HG03571 (cell line): ENCODE data around the gene ADGRA1.

ENCODE experiments used
- ATAC-seq: cut with Tn5 transposase; IDR thresholded peaks from one replicate; pipeline ENCODE4 v1.9.1; 2021; ENCODE audit not compliant: unreplicated experiment

The ADGRA1 gene

DNA sequence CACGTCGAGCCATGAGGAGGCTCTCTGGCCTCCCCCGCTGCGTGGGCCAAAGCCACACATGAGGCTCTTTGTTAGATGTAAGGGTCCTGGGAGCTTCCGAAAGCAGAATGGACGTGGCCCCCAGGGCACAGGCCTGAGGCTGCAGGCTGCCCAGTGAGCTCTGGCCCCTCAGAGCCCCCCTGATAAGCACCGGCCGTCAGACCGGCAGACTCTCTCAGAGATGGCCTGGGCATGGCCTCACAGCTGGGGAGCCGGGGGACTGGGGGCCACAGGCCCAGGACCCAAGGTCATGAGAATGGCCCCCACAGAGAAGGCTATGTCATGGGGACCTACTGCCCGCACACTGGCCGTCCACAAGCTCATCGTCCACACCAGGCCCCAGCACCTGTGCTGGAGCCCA is 31.7 kb upstream of the ADGRA1 start:
- ATAC-seq: no peak

DNA sequence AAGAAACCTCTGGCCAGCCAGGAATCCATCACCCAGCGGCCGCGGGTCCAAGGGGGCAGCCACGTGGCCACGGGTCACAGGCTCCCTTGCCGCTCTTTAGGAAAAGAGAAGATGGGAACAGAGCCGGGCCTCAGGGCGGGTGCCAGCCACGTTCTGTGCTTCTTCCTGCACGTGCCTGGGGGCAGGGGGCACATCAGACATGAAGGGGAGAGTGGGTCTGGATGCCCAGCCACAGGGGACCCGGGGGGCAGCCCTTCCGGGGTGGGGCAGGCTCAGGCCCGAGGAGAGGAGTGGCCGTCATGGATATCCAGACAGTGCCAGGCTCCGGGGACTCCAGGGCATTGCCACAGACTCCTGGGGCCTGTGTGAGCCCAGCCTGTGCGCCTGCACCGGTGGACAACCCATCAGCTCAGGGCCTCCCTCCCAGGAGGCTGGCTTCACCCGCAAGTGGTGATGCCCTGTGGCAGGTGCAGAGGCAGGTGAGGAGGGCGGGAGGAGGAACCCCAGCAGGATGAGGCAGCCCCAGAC is 31.0 kb upstream of the ADGRA1 start:
- no peak for ATAC-seq

DNA sequence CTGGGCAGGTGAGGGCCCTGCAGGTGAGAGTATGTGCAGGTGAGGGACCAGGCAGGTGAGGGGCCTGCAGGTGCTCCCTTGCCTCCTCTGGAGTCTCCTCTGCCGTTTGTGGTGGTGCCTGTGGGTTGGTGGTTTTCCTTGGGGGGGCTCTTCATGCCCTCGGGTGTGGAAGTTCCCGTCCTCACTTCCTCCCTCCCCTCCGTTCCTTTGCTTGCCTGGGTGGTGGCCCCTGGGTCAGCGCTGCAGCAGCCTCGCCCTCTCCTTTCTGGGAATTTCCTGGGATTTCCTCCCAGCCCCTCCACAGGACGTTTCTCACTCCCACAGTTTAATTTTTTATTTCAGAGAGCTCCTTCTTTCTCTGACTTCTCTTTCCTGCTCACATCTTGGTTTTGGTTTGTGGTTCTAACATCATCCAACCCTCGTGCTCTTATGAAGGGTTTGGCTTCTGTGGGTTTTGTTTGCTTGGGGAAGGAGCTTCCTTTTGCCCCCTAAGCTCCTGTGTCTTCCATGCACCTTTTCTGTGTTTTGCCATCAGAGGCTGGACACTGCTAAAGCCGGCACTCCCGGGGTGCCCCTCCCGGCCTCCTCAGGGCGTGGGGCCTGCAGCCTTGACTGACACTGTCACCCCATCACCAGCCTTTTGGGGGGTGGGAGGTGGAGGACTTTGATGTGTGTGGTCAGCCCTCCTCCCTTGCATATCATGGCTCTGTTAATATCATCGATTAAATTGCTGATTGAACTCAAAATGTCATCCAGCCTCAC is 29.2 kb upstream of the ADGRA1 start:
- no peak for ATAC-seq

DNA sequence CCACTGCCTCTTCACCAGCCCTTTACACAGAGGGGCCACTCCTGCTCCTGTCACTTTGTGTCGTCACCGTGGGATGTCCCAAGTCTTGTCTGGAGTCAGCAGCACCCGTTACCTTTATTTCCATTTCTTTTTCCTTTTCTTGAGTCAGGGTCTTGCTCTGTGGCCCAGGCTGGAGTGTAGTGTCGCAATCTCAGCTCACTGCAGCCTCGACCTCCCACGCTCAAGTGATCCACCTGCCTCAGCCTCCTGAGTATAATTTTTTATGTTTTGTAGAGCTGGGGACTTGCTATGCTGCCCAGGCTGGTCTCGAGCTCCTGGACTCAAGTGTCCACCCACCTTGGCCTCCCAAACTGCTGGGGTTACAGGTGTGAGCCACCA is 28.6 kb upstream of the ADGRA1 start:
- ATAC-seq: no peak

DNA sequence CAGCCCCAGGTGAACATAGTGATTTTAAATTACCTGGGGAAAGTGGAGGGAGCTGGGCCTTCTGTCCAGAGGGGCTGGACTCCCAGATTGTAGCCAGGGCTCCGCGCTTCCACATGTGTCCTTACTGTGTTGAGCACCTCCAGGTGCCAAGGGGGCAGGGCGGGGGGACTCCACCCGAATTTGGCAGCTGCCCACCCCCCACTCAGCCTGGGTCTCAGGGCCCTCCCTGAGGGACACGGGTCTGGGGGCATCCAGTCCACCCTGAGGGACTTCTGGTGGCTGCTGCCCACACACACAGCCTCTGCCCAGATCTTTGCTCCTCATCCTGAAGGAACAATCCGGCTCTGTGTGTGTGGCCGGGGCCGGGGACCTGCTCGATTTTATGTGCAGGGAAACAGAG is 28.2 kb upstream of the ADGRA1 start:
- no peak for ATAC-seq

DNA sequence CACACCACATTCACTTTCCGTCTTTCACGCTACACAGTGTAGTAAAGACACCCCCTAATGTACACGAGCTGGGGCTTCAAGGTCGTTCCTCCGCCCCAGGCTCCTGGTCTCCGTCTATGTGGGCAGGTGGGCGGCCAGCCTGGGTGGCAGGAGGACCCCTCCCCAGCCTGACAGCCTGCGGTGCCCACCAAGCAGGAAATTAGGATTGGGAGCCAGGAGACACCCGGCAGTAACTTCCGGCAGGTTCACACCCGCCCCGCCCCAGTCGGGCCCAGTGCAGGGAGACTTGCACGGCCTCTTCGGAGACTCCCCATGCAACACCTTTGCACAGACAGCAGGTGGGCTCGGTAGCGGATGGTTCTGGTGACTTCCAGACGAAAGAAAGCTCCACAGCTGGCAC is 27.7 kb upstream of the ADGRA1 start:
- ATAC-seq: no peak

DNA sequence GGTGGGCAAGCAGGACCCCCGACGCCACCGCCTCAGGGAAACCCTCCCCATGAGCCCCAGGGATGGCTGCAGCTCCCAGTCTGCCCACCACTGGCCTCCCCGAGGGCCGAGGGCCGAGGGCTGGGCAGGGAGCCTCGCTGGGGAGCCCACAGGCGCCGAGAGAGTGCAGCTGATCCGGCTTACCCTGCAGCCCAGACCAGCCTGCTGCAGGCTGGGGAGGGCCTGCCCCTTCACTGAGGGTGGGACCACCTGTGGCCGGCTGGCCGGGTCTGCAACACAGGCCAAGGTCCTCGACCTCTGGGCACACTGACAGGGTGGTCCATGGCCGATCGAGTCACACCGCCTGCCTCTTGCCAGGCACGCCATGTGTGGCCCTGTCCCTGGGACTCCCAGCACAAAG is 27.3 kb upstream of the ADGRA1 start:
- no peak for ATAC-seq

DNA sequence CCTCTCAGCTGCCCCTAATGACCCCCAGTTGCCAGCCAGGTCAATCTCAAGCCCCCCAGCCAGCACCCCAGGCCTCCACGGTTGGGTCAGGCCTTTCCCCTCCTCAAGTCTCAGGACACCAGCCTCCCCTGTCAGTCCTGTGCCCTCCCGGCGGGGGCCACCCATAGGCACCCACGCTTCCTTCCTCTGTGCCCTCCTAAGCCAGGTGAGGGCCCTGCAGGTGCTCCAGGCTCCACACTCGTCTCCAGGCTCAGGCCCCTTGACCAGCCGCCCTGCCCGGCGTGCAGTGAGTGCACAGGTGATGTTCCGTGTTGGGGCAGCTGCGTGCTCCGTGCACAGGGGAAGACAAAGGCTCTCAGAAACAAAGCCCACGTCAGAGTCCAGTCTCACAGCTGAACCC is 26.8 kb upstream of the ADGRA1 start:
- ATAC-seq: no peak

DNA sequence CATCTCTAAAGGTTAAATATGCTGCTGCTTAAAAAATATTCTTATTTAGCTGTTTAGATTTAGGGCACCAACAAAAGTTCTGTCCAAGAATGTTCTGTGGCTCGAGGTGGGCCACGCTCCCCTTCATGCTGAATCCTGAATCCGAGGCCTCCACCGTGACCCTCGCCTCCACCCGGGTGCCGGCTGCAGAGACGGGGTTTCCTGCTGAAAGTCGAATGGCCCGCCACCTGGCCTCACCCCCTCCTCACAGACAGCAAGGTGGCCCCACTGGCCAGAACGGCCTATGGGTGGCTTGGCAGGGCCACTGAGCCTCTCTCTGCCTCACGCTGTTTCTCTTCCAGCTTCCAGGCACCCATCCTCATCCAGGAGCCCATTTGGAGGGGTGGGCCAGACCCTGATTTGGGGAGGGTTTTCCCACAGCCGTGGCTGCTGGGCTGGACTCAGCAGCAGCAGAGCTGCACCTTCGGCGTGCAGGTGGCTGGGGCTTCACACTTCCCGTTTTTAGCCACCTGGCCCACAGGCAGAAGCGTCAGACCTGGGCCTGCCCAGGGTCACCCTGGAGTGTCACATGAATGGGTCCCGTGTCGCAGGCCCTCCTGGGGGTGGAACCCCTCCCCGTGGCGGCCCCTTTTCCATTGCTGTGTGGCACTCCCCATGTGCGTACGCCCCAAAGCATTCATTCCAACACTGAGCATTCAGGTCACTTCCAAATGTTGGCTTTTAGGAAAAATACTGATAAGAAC is 26.3 kb upstream of the ADGRA1 start:
- ATAC-seq: no peak

DNA sequence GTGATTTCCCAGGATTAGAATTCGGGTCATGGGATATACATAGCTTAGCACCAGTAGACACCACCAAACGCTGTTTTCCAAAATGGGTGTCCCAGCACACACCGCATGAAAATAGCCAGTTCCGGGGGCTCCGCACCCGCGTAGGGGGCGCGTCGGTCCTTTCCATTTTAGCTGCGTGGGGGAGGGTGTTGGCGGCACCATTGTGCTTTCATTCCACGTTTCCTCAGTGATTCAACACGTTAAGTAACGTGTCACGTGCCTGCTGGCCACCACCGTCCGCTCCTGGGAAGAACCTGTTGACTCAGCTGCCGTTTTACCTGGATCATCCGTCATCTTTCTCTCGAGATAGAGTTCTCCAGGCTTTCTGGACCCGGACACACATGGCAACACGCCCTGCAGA is 25.6 kb upstream of the ADGRA1 start:
- ATAC-seq: no peak

DNA sequence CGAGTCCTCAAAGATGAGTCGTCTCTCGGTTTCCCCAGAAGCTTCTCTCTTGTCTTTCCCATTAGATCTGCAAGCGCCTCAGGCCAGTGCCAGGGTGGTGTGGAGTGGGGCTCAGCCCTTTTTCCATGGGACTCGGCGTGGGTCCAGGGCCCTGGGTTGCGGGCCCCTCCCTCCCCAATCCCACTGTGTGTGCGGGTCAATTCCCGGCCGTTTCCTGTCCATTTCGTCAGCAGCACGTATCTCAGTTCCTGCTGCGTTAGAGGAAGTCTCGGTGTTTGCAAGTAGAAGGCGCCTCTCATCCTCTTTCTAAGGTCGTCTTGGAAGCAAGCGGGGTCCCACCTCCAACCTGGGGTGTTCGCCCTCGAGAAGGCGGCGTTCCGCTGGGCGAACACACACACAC is 25.1 kb upstream of the ADGRA1 start:
- ATAC-seq: no peak

DNA sequence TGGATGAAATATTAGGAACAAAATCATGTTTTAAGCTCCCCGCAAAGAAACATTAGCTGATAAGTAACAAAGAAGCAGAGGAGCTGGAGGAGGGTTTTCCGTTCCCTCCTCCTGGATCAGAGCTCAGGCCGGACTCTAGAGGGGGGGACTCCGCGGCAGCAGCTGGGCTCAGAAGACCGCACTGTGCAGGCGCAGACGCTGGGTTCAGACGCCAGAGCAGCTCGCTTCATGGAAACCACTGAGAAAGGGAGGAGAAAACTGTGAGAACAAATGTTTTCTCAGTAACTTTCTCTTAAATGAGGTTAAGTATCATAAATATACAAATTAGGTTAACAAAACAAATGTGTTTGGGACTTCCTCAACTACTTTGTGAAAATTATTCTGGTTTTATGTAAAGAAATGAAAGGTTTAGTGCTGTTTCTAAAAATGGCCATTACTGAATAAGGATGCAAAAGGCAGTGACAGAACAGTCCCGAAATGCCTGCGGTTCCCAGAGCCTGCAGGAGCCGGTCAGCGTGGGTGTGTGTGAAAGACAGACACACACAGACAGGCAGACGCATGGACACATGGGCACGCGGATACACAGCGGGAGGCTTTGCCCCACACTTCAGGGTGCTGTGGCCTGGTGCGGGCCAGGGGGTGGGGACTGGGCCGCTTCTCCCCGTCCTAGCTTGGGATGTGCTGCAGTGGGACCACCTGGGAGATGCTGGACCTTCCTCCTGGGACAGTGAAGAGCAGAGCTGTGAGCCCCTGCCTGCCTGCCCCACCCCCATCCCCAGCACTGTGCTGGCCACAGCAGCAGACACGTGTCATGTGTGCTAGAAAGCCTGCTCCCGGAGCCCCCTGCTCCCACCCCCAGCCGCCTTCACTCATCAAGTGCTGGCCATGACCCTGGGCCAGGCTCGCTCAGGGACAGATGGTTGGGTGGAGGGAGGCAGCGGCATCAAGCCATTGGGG is 20.3 kb upstream of the ADGRA1 start:
- no peak for ATAC-seq

DNA sequence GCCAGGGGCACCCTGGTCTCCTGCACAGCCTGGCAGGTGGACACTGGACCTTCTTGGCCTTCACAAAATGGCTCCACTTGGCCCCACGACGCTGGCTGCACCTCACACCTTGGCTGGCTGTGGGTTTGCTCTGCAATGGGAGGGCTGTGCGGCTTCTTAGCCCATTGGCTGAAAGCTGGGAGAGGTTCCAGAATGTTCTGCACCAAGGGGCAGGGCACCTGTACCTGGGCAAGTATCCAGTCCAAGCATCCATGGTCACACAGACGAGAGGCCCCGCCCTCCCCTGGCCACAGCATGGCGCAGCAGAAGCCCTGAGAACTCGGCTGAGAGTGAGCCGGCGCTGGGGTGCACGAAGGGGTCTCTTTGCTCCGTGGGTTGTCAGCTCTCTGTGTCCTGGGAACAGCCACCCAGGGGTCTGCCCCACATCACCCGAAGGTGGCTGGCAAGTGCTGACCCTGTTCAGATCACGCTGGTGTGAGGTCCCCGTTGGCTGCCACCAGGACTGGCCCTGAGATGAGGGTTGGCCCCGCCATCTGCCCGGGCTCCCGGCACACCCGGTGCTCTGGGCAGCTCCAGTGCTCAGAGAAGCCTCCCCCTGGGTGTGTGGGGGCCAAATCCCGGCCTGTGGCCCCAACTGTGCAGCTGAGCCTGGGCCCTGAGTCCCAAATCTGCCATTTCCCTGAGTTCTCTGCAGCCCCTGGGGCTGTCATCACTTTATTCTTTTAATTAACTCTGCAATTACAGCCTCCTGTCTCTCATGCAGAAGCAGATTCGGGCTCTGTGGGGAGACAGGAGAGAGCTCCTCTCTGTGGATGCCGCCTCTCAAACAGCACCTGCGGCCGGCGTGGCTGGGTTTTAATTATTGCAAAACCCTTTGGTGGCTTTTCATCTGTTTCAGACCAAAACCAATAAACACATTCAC is 19.4 kb upstream of the ADGRA1 start:
- no peak for ATAC-seq

DNA sequence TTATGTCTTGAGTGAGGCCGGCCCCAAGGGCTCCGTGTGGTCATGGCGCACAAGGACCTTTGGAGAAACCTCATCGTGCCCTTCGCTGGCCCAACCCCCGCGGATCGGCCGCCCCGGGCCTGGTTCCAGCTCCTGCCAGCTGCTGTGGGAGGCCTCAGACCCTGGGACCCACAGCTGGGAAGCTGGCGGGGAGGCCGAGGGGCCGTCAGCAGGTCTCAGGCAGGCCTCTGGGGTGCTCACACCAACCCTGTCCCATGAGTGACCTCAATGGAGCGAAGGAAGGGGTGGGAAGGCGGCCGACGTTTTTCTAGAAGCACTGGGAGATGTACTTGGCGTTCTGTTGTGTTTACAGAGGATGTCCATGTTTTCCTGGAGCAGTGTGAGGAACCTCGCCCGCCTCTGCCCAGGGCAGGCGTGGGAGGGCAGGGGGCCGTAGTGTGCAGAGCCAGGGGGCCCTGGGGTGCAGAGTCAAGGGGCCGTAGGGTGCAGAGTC is 18.6 kb upstream of the ADGRA1 start:
- no peak for ATAC-seq

DNA sequence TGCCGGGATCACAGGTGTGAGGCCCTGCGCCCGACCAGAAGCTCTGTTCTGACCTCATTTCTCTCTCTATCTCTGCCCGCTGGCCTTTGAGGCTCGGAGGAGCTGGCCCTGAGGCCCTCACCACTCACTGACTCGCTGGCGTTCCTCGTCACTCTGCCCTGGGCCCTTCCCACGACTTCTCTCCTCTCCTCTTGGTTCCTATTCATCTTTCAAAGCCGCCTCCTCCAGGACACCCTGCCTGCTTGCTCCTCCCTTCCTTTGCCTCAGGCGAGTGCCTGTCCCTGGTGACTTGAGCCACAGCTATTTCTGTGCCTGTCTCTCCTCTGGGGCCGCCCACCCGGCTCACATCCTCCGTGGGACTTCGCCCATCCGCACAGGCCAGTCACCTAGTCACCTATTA is 17.3 kb upstream of the ADGRA1 start:
- ATAC-seq: no peak

DNA sequence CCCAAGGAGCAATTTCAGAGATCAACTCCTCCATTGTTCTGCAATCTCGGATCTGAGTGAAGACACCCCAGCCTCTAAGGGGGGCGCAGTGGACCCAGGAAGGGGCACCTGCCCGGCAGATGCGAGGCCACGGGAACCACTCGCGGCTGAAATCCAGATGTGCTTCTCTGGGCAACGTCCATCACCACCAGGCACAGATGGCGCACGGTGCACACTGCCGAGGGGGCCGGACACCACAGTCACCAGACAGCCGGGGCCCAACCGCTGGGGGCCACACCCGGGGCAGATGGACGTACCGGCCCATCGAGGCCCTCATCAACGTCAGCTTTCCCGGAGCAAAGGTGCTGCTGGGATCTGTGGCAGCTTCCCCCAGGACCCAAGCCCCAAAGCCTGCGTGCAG is 16.9 kb upstream of the ADGRA1 start:
- ATAC-seq: no peak

DNA sequence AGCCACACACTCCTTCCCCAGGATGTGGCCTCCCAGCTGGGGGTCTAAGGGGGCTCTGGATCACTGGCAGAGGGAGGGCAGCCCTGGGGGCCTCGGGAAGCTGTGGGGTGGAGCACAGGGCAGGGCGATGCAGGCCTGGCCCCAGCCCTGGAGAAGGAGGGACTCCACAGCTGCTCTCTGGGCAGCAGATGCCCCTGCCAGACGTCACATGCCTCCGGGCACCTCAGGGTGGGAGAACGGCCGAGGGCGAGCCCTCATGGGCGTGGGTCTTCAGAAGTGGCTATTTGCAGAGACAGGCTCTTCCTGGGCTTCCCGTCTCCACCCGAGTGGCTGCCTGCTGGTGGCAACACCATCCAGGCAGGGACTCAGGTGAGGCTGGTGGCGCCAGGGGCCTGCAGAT is 16.0 kb upstream of the ADGRA1 start:
- ATAC-seq: no peak

DNA sequence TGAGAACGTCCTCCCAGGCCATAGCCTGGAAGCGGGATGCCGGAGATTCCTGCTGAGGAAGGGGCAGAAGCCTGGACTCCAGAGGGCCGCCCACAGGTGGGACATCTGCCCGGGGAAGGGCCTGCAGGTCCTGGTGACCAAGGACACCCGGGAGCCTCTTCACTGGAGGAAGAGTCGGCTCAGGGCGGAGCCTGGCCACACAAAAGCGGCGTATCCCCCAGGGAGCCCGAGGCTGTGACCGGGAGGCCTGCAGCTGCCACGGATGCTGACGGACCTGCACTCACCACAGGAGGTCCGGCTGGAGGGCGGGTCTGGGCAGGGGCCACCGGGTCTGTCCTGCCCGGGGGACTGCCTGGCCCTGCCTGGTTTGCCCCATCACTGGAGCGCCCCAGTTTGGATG is 15.5 kb upstream of the ADGRA1 start:
- ATAC-seq: no peak

DNA sequence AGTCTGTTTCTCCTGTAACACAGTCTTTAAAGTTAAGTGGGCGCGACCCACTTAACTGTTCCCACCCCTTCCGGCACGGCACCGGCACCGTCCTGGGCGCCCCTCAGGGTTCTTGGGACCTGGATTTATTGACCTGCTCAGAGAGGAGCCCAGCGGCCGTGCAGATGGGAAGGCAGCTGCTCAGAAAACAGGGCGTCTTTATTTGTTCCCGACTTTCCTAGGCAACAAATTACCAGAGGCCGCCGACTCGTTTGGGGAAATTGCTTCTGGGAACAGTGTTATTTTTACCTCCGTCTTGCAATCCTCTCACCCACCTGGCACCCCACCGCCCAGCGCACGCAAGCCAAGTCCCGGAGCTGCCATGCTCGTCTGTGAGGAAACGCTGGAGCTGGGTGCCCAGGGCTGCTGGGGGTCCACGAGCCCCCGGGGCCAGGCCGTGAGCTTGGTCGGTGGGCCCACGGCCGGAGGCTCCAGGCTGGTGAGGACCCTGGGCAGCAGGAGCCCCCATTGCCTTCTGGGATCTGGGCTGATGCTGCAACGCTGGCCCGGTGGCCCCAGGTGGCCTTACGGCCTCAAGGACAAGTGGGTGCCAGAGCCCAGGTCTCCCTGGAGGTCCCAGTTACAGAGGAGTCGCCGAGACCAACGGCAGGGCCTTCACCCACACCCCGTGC is 14.9 kb upstream of the ADGRA1 start:
- ATAC-seq: no peak
